ENCODE measurements around the gene GOSR1.

GRCh38 chr17:30557916-30558685 lies 80.9 kb downstream of the GOSR1 start:
- no peak for TF ChIP-seq GATA2 (IDR thresholded peaks at IDR 0.05; ENCODE audit: low read depth, low read length)
- TF ChIP-seq GATA3 (IDR thresholded peaks at IDR 0.05; ENCODE audit: low read depth, low read length): no peak
